Thoracic aorta (tissue), 2 donors: ENCODE measurements around the gene GSTO2. TPM values are rescaled to one million over a fixed set of nuclear protein-coding genes. Genes with fewer than 3 reads are reported as not detected.

Source experiments
- ATAC-seq: fragments of 150-250 bp; one replicate; pipeline ENCODE4 v1.8.0; 2017; ENCODE audit warnings: low read depth; ENCODE audit not compliant: insufficient number of reproducible peaks, low FRiP score
- DNase-seq: peaks from one replicate; pipeline ENCODE4 v3.0.0-alpha.2; 2020; ENCODE audit warnings: low spot score
- H3K27ac ChIP-seq, 2 donors: fragments of 200-600 bp; sonication (generic); 1 replicate in 1 of 2; 2 replicates in 1 of 2; pipeline ENCODE4 v1.5.1; 2016; ENCODE audit warnings: mild to moderate bottlenecking in 2 of 2, moderate library complexity in 2 of 2
- H3K27me3 ChIP-seq: fragments of 200-600 bp; sonication (generic); replicated peaks from 2 replicates; pipeline ENCODE4 v1.6.0; 2016; ENCODE audit warnings: mild to moderate bottlenecking; ENCODE audit not compliant: insufficient read depth
- H3K36me3 ChIP-seq: fragments of 200-600 bp; sonication (generic); one replicate; pipeline ENCODE4 v1.5.1; 2016
- H3K4me1 ChIP-seq, 2 donors: fragments of 200-600 bp; sonication (generic); 1 replicate in 1 of 2; 2 replicates in 1 of 2; pipeline versions ENCODE4 v1.5.1 to v1.6.0; 2016; ENCODE audit warnings: low read depth in 2 of 2, mild to moderate bottlenecking in 1 of 2; ENCODE audit not compliant: control insufficient read depth in 1 of 2
- H3K4me3 ChIP-seq: fragments of 200-600 bp; sonication (generic); 2 replicates; pipeline ENCODE4 v1.5.1; 2016; ENCODE audit warnings: mild to moderate bottlenecking
- H3K9me3 ChIP-seq: fragments of 200-600 bp; sonication (generic); 2 replicates; pipeline ENCODE4 v1.5.1; 2016
- CTCF ChIP-seq: fragments of 200-600 bp; sonication (generic); IDR thresholded peaks from one replicate; pipeline ENCODE4 v1.5.1; 2019; ENCODE audit warnings: antibody characterized with exemption
- total RNA-seq, 2 donors: library from RNA; depleted of rRNA; stranded (reverse); fragments of >200 nt; gene quantifications; one replicate each; pipeline versions ENCODE4 v1.1.0 to v1.2.3, GENCODE V29; 2016

GSTO2 gene
- total RNA-seq, 2 donors from 2014 or later: 2.8 to 3.0 TPM

- Histone ChIP-seq H3K4me3 (no peak overlapping the region), H3K27ac (no peak overlapping the region), H3K27me3 (no peaks in the 10 kb centered on the region), H3K4me1 (peaks cover 21 to 80% of the 10 kb centered on the region in 2 donors), H3K9me3 (no peaks in the 10 kb centered on the region), H3K36me3 (no peaks in the 10 kb centered on the region)
- ATAC-seq (no peak), DNase-seq (no peak)
- TF ChIP-seq CTCF: no peak
Observed at GRCh38 chr10:104306897-104307296, 37.9 kb downstream of the GSTO2 start.

GRCh38 chr10:104307576-104308438 is 38.8 kb downstream of the GSTO2 start:
- ATAC-seq: no peak
- DNase-seq: no peak
- TF ChIP-seq CTCF: no peak
- Histone ChIP-seq H3K9me3 (no peaks in the 10 kb centered on the region), H3K4me3 (no peak overlapping the region), H3K27me3 (no peaks in the 10 kb centered on the region), H3K4me1 (peaks cover 21 to 83% of the 10 kb centered on the region in 2 donors), H3K27ac (no peak overlapping the region), H3K36me3 (peaks cover 8% of the 10 kb centered on the region)

- Histone ChIP-seq H3K36me3 (peaks cover 15% of the 10 kb centered on the region), H3K27me3 (no peaks in the 10 kb centered on the region), H3K27ac (no peak overlapping the region), H3K9me3 (no peaks in the 10 kb centered on the region), H3K4me1 (peaks cover 21 to 77% of the 10 kb centered on the region in 2 donors), H3K4me3 (no peak overlapping the region)
- ATAC-seq (no peak), DNase-seq (no peak)
- TF ChIP-seq CTCF: no peak
Observed at GRCh38 chr10:104308439-104308903, 39.5 kb downstream of the GSTO2 start.

GRCh38 chr10:104309980-104310978 is 41.3 kb downstream of the GSTO2 start:
- Histone ChIP-seq H3K4me3 (peak overlapping the region; percentile 16), H3K27ac (peak overlapping the region; percentile 86 to 88), H3K4me1 (peaks cover 17 to 65% of the 10 kb centered on the region in 2 donors), H3K36me3 (peaks cover 32% of the 10 kb centered on the region), H3K9me3 (no peaks in the 10 kb centered on the region), H3K27me3 (no peaks in the 10 kb centered on the region)
- no peak for TF ChIP-seq CTCF
- DNase-seq: peak; percentile 90
- peak; percentile 64 for ATAC-seq
